SHP77 (cell line): ENCODE results near the gene TMEM119.
A peak's percentile ranks its signal among the peaks of the same experiment; 100 is the strongest.
"Not testable (repeated sequence)": the region's sequence is repeated elsewhere in the genome, so short reads cannot be mapped to it uniquely, and the experiment has no call there.

Experiments used
- DNase-seq, 2 experiments: peaks; one replicate each; lab custom pipeline; 2025; lab: John Stamatoyannopoulos, UW

TMEM119 gene

DNA sequence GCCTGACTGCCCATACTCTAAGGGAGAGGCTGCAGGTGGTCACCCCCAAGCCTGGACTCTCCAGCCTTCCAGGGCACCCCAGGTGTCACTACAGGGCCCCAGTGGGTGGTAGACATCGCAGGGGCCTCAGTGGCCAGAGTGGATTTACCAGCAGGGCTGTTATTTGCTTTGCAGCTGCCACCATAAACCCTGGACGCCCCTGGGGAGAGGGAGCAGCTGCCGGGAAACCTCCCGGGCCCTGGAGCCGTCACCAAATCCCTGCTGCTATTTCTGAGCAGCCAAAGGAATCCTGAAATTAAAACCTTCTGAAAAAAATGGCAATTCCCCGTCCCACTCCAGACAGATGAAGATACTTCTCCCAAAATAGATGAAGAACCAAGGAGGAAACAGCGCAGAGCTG, 13.9 kb downstream of the TMEM119 start:
- DNase-seq: peak in 1 of 2 experiments; percentile 38

DNA sequence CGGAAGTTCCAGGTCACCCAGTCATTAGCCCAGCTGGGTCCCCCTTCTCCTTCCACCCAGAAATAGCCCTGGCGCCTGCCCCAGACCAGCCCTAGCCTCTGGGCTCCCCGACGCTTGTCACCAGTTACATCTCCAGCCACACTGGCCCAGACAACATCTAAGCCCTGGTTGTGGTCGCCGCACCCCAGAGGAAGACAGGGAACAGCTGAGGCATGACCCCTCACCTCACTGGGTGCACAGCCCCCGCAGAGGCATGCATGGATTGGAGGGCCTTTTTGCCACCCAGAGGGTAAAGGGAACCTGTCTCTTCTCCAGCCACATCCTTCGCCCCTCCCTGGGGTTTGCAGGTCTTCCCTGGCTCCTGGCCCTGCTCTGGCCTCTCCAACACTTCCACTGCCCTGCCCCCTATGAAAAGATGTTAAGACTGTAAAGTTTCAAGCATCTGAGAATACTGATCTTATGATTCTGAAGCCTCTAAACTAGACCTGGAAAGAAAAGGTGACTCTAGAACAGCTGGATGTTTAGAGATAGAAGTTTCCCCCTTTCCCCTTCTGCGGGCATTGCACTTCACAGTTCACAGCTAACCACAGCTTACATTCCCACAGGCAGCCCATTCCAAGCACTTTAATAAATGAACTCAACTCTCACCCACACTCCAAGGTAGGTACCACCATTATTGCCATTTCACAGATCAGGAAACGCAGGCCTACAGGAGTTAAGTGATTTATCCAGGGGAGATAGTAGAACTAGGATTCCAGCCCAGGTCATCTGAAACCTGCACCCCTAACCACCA, 14.7 kb downstream of the TMEM119 start:
- no peak for DNase-seq

- DNase-seq: no peak
Measured at GRCh38 chr12:108582509-108582908, 15.4 kb downstream of the TMEM119 start.

DNA sequence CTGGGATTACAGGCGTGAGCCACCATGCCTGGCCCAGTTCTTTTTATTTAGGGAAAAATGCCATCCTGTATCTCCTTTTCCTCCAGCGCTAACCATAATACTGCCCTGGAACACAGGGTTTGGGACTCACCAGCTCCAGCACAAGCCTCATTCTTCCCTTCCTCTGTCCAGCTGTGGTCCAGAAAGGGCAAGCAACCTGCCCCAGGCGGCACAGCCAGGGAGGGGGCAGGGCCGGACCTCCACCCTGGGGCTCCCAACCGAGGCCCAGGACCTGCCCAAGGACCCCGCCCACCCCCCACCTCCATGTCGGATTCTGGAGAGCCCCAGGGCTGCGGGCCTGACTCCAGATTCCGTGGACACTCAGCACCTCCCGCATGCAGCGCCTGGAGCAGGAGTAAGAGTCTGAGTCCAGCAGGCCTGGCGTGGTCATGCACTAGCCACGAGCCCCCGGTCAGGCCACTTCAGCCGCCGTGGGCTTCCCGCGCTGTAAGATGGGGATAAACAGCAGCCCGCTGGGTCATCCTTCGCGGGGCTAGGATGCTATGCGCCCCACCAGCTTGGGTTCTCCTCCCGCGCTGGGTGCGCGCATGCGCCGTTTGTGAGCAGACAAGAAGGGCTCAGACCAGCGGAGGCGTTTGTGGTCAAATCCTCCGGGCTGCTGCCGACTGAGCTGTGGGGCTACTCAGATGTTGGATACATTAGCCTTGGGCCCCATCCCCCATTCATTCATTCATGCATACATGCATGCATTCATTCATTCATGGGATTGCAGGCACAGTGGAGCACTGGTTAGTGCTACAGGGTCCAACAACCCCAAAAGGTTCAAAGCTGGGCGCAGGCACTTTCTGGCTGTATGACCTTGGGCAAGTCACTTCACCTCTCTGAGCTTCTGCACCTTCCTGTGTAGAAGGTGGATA, 16.3 kb downstream of the TMEM119 start:
- DNase-seq: no peak

DNA sequence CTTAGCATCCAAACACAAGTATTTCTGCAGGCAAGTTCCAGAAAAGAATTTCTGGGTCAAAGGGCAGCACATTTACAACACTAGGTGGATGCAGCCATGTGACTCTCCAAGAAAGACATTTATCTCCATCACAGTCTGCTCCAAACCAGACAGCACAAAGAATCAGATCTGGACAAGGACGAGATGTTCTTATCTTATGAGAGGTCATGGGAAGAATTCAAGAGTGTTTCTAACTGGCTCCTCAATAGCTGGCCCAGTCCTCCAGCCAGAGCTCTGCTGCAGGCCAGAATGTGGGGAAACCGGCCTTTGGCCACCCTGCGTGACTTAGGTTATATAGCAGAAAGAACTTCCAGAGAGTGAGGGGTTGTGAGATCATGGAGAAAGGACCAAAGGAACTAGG, 17.4 kb downstream of the TMEM119 start:
- DNase-seq: no peak

GRCh38 chr12:108578813-108579212, 19.1 kb downstream of the TMEM119 start:
- DNase-seq: no peak

- no peak for DNase-seq
Measured at GRCh38 chr12:108578264-108578663, 19.6 kb downstream of the TMEM119 start.

DNA sequence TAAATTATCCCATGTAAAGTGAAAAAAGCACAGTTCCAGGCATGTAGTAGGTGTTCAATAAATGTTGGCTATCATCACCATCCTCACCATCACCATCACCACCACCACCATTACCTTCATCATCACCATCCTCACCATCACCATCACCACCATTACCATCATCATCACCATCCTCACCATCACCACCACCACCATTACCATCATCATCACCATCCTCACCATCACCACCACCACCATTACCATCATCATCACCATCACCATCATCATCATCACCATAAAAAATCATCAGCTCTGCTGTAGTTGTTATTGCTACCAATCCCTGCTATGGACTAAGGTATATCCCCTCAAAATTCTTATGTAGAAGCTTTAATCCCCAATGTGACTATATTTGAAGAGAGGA, 20.4 kb downstream of the TMEM119 start:
- DNase-seq: no peak

DNA sequence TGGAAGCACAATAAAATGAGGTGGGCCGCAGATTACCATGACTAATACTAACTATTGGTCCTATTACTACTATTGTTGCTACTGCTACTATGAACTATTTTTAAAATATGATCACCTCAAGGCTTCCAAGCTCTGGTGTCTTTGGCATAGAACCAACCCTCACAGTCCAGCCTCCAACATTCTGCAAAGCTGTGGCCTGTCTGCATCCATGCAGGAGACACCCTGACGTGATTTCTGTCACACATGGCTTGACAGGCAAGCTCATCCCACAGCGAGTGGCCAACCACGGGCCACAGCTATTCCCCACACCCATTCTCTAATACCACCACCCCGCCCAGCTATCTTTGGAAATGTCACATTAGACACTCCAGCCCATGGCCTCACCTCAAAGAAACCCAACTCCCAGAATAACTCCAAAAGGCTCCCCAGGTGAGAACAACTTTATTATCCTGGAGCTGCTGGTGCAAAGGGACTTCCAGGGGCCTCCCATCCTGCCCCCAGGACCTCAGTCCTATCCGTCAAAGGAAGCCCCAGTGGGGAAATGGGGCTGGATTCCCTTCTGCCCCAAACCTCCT, 21.1 kb downstream of the TMEM119 start:
- DNase-seq: no peak

DNA sequence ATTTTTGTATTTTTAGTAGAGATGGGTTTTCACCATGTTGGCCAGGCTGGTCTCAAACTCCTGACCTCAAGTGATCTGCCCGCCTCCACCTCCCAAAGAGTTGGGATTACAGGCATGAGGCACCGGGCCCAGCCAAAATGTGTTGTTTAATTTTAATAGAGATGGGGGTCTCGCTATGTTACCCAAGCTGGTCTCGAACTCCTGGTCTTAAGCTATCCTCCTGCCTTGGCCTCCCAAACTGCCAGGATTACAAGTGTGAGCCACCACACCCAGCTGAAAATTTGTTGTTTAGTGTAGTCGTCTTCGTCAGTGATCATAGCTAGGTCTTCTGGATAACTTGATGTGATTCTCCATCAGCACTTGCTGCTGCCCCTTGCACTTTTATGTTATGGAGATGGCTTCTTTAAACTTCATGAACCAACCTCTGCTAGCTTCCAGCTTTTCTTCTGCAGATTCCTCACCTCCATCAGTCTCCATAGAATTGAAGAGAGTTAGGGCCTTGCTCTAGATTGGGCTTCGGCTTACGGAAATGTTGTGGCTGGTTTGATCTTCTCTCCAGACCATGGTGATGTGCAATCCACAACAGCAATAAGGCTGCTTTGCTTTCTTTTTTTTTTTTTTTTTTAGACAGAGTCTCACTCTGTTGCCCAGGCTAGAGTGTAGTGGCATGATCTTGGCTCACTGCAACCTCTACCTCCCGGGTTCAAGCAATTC, 22.5 kb downstream of the TMEM119 start:
- DNase-seq: no peak

GRCh38 chr12:108574276-108574675, 23.6 kb downstream of the TMEM119 start:
- not testable (repeated sequence) for DNase-seq

DNA sequence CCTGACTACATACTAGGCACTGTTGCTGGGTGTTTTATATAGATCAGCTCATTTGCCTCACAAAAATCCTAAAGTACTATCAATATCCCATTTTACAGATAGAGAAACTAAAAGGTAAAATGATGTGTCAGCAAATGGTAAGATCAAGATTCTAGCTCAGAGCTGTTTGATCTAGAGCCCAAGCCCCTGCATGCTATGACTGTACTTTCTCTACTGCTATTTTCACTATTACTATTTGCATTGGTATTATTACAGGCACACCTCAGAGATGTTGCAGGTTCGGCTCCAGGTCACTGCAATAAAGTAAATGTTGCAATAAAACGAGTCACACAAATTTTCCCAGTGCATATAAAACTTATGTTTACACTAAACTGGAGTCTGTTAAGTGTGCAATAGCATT, 24.6 kb downstream of the TMEM119 start:
- DNase-seq: no peak

DNA sequence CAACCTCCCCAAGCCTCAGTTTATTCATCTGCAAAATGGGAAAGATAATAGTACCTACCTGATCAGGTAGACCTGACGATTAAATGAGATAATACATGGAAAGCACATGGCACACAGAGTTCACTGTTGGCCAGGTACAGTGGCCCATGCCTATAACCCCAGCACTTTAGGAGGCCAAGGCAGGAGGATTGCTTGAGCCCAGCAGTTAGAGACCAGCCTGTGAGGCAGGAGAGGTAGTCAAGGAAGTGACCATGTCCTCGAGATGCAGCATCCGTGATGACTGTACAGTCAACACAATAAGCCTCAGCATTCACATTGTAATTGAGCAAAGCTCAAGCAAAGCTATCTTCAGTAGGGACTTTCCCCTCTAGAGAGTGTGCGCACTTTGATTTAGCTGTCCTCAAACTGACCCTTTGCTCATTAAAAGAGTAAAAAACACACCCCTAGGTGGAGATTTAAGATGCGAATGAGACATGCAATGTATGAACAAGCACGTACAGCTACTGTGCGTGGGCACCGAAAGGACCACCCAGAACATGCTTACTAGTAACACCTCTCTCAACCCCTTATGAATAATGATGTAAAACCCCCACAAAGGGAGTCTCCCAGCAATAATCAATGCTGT, 25.6 kb downstream of the TMEM119 start:
- no peak for DNase-seq

GRCh38 chr12:108571609-108572165, 26.2 kb downstream of the TMEM119 start:
- no peak for DNase-seq

GRCh38 chr12:108570743-108571608, 26.9 kb downstream of the TMEM119 start:
- DNase-seq: peak; percentile 19 to 29

GRCh38 chr12:108568338-108569154, 29.3 kb downstream of the TMEM119 start:
- peak in 1 of 2 experiments; percentile 7 for DNase-seq

DNA sequence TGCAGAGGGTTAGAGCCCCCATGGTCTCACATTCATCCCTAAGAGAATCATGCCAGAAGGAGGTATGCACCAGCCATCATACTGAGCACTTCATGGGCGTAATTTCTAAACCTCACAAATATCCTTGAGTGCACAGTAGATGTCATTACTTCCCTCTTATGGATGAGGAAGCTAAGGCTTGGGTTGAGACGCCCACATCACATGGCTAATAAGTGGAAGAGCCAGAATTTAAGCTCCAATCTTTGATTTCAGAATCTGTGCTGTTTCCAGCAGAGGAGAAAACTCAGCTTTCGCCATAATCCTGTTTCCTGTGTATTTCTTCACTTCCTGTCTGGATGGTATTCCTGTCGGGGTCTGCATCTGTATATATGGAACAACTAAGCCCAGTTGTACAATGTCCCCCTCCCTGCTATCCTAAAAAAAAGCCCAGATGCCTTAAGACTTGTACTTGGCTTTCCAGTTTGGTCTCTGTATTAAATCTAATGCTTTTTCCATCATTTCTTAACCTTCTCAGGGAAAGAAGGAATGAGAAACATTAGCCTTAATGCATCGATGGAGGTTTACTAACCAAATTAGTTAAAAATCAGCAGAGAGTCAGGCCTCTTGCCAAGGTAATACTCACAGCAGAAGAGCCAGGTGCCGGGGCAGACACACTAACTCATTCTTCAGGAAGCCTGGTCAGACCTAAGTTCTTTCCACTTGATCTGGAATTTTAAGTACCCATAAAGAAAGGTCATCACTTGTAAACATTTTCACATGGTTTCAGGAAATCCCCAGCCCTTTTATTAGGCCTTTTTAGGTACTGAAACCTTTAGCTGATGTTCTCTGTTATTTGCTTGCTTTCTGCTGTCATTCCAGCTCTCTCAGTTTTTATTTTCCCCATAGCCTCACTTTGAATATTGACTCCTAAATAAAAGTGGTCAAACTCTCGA, 30.2 kb downstream of the TMEM119 start:
- no peak for DNase-seq

- DNase-seq: no peak
Measured at GRCh38 chr12:108566452-108566851, 31.4 kb downstream of the TMEM119 start.
